Kidney (tissue), 14 donors: ENCODE measurements around the gene C16orf74. TPM values are rescaled to one million over a fixed set of nuclear protein-coding genes. Genes with fewer than 3 reads are reported as not detected.

Experiments used
- DNase-seq, 5 donors: peaks; one replicate each; pipeline ENCODE4 v3.0.0-alpha.2; 2013 to 2020
- FAIRE-seq: peaks from 2 replicates; lab custom pipeline; 2012; peaks lifted over from hg19 to GRCh38; lab: Jason Lieb, UNC
- H3K27ac ChIP-seq, 2 donors: one replicate each; pipeline ENCODE4 v1.7.0; 2013; ENCODE audit warnings: low read depth in 2 of 2, low read length in 2 of 2, inconsistent platforms in 1 of 2
- H3K27me3 ChIP-seq: one replicate; pipeline ENCODE4 v1.7.1; 2013; ENCODE audit warnings: low read length, inconsistent platforms; ENCODE audit not compliant: control insufficient read depth, insufficient read depth
- H3K36me3 ChIP-seq, 3 donors: one replicate each; pipeline versions ENCODE4 v1.7.0 to v1.7.1; 2013; ENCODE audit warnings: low read length in 3 of 3, control low read depth in 1 of 3, inconsistent platforms in 1 of 3; ENCODE audit not compliant: insufficient read depth in 3 of 3, control insufficient read depth in 2 of 3
- H3K4me1 ChIP-seq, 3 donors: one replicate each; pipeline versions ENCODE4 v1.7.0 to v1.7.1; 2013; ENCODE audit warnings: low read length in 3 of 3, inconsistent platforms in 1 of 3, low read depth in 1 of 3; ENCODE audit not compliant: control insufficient read depth in 2 of 3, insufficient read depth in 2 of 3
- H3K4me3 ChIP-seq, 3 donors: one replicate each; pipeline versions ENCODE4 v1.7.0 to v1.8.1; 2013; ENCODE audit warnings: low read length in 3 of 3, control low read depth in 1 of 3, inconsistent platforms in 1 of 3
- H3K9ac ChIP-seq, 3 donors: one replicate each; pipeline versions ENCODE4 v1.7.0 to v1.7.1; 2013; ENCODE audit warnings: low read length in 3 of 3, control low read depth in 1 of 3, inconsistent platforms in 1 of 3
- H3K9me3 ChIP-seq, 3 donors: one replicate each; pipeline versions ENCODE4 v1.7.0 to v1.7.1; 2013; ENCODE audit warnings: low read length in 3 of 3, control low read depth in 1 of 3, inconsistent platforms in 1 of 3; ENCODE audit not compliant: control insufficient read depth in 2 of 3, insufficient read depth in 1 of 3
- intact Hi-C: fragments of 100-400 bp; cut with DNase I; formaldehyde crosslinking; loops from one replicate; pipeline ENCODE4 v1.11.1; 2022
- polyA plus RNA-seq: library from polyadenylated mRNA; stranded (reverse); fragments of 350-450 nt; fragmentation: Illumina TruSeq; extraction: RNeasy Lipid Tissue Mini Kit (QIAGEN cat#74804); gene quantifications from one replicate; pipeline ENCODE4 v1.2.3, GENCODE V29; 2014; ENCODE audit warnings: low read depth, low replicate concordance; ENCODE audit not compliant: insufficient read depth
- total RNA-seq: library from RNA; stranded (reverse); fragmentation: NEBNext Ultra II Directional; extraction: Animal tissue kit (Norgen Biotek cat#: 25700); gene quantifications from one replicate; pipeline ENCODE4 v1.2.1, GENCODE V29; 2021
- TF ChIP-seq, protein P1 (sequence below): IDR thresholded peaks from 3 replicates; pipeline ENCODE4 v1.5.1; 2012; ENCODE audit warnings: mild to moderate bottlenecking, moderate library complexity, borderline replicate concordance; ENCODE audit not compliant: insufficient read depth; ENCODE audit errors: extremely low read depth
- donor health status: control.
- donor health status: control.
- donor health status: control.
- donor health status: control.
- donor health status: control.
- donor health status: DM: yes; HTN: yes; CAD: no.
- donor health status: Normal renal cell carcinoma (clear cell type).

Gene C16orf74
- total and polyA plus RNA-seq, 2 donors from 2014 or later: 3.5 to 4.6 TPM

DNA sequence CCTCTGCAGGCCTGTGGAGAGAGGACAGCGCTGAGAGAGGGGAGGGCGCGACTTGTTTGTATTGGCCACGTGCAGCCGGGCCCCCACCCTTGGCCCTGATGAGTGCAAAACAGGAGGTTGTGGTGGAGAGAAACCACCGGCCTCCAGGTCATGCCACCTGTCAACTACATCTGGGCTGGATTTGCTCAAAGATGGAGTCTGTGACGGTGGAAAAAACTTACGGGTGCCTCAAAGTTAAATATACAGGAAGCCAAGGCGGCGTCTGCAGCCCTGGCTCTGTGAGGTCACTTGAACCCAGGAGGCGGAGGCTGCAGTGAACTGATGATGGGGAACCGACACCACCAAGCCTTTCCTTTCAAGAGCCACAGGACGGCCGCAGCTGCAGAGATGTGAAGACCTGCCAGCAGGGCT, 15.7 kb downstream of the C16orf74 start:
- intact Hi-C loops: no loop called here
- TF ChIP-seq, protein P1, sequence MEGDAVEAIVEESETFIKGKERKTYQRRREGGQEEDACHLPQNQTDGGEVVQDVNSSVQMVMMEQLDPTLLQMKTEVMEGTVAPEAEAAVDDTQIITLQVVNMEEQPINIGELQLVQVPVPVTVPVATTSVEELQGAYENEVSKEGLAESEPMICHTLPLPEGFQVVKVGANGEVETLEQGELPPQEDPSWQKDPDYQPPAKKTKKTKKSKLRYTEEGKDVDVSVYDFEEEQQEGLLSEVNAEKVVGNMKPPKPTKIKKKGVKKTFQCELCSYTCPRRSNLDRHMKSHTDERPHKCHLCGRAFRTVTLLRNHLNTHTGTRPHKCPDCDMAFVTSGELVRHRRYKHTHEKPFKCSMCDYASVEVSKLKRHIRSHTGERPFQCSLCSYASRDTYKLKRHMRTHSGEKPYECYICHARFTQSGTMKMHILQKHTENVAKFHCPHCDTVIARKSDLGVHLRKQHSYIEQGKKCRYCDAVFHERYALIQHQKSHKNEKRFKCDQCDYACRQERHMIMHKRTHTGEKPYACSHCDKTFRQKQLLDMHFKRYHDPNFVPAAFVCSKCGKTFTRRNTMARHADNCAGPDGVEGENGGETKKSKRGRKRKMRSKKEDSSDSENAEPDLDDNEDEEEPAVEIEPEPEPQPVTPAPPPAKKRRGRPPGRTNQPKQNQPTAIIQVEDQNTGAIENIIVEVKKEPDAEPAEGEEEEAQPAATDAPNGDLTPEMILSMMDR: no peak
- FAIRE-seq: no peak

DNA sequence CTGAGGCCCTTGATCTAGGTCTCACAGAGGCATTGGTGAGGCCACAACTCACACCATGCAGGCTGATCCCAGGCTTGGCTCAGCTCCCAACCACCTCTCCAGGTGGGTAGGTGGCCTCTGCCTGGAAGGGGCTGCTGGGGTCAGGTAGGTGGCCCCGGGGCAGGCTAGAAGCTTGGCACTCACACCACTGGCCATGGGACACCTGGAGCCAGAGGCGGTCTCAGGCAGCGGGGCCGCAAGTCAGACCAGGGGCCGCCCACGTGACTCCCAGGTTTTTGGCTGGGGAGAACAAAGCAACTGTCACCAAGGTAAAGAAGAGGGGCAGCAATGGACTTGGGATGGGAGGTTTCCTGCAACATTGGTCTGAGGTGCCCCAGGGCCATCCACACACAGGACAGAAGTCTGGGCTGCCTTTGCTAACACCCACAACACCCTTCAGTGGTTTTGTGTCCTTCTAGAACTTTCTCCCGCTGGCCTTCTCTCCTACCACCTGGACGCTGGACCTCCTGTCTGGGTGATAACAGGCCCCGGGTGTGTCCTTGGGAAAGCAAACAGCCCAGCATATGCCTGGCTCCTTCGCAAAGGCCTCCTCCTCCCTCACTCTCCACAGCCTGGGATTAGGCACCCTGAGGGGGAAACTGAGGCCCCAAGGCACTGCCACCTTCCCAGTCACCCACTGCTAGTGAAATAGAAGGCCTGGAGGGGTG, 16.4 kb downstream of the C16orf74 start:
- DNase-seq (no peak), FAIRE-seq (no peak)
- Histone ChIP-seq H3K27ac (no peak overlapping the region), H3K27me3 (no peaks in the 10 kb centered on the region), H3K9ac (no peak overlapping the region), H3K4me3 (no peak overlapping the region), H3K36me3 (no peaks in the 10 kb centered on the region), H3K9me3 (no peaks in the 10 kb centered on the region), H3K4me1 (no peaks in the 10 kb centered on the region)
- intact Hi-C loops: no loop called here
- TF ChIP-seq, protein P1: no peak

More for the DNA sequence above, 15.7 kb downstream of the C16orf74 start:
- no peaks in the 10 kb centered on the region for H3K4me1 ChIP-seq
- no peaks in the 10 kb centered on the region for H3K9me3 ChIP-seq
- H3K36me3 ChIP-seq: no peaks in the 10 kb centered on the region
- no peak overlapping the region for H3K27ac ChIP-seq
- no peak for DNase-seq
- H3K9ac ChIP-seq: no peak overlapping the region
- no peak overlapping the region for H3K4me3 ChIP-seq
- no peaks in the 10 kb centered on the region for H3K27me3 ChIP-seq

DNA sequence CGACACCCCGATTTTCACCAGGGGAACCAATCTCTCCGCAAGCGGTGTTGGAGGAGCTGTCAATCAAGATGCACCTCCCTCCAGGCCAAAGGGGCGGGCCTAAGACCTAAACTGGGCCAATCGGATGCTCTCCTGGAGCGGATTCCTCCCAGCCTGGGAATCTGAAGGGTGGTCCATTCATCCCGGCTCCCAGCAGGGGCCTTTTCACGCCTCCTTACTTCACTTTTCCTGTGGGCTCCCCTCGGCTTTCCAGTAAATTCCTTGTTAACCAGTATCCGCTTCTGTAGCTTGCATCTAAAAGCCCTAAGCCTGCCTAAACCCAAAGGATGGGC, 17.1 kb downstream of the C16orf74 start:
- Histone ChIP-seq H3K9ac (no peak overlapping the region), H3K36me3 (no peaks in the 10 kb centered on the region), H3K9me3 (no peaks in the 10 kb centered on the region), H3K27ac (no peak overlapping the region), H3K27me3 (no peaks in the 10 kb centered on the region), H3K4me3 (no peak overlapping the region), H3K4me1 (no peaks in the 10 kb centered on the region)
- intact Hi-C loops: no loop called here
- peak in 1 of 5 donors; percentile 37 for DNase-seq
- FAIRE-seq: no peak
- TF ChIP-seq, protein P1: no peak
